Measurements from ENCODE around the gene CDPF1.
"Not testable (repeated sequence)": the region's sequence is repeated elsewhere in the genome, so short reads cannot be mapped to it uniquely, and the experiment has no call there.

The CDPF1 gene

DNA sequence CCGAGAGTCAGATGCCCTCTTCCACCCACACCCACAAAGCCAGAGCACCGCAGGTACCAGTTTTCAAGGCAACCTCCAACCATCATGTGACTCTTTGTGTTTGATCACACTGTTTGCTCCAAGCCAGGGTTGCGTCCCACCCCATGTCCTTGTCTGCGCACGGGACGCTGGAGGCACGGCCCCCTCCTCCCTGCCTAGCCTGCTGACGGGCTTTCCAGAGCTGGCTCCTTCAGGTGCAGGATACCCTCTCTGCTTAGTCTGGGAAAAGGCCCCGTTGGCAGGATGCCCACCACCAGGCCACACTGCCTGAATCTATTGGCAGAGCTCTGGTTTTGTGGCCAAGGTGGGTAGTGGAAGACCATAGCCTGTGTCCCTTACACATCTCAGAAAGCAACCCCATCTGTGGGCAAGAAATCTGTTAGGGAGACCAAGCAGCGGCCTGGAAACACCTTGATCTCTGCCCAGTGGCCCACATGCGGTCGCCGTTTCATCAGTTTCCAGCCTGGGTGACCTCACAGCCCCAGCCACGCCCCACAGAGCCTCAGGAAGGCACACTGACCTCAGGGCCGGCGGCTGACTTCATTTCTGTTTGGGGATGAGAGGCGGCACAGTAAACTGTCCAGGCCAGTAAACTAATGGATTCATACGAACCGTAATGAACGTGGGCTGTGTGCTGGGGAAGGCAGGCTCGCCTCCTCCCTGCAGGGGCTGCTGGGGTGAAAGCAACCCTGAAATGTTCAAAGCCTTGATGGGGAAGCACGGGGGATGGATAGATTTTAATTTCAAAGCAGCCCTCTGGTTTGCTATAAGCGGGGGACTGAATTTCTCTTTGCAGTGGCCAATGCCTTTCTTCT, 25.8 kb downstream of the CDPF1 start:
- DNase-seq = no peak

- no peak for DNase-seq
Measured at GRCh38 chr22:46220921-46221320, 29.2 kb downstream of the CDPF1 start.

DNA sequence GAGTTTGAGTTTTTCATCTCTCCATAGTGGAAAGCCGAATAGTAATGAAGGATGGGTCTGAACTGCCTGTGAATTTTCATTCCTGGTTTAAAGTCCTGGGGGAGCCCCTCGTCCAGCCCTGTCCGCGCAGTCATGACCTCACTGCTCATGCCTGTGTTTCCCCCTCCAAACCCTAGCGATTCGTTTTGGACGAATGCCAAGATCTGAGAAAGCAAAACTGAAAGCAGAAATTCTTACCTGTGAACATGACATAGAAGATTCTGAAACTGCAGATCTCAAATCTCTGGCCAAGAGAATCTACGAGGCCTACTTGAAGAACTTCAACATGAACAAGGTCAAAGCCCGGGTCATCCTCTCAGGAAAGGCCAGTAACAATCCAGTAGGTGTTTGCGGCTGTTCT, 30.5 kb downstream of the CDPF1 start:
- no peak for DNase-seq

DNA sequence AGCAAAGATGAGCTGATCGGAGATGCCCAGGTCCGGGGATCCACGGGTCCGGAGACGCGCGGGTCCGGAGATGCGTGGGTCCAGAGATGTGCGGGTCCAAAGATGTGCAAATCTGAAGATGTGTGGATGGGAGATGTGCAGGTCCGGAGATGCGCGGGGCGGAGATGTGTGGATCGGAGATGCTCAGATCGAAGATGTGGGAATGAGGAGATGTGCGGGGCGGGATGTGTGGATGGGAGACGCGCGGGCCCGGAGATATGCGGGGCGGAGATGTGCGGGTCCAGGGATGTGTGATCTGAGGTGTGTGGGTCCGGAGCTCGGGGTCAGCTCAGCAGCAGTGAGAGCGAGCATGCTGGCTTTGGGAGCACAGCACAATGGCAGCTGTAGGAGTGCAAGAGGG, 35.5 kb downstream of the CDPF1 start:
- DNase-seq = no peak

DNA sequence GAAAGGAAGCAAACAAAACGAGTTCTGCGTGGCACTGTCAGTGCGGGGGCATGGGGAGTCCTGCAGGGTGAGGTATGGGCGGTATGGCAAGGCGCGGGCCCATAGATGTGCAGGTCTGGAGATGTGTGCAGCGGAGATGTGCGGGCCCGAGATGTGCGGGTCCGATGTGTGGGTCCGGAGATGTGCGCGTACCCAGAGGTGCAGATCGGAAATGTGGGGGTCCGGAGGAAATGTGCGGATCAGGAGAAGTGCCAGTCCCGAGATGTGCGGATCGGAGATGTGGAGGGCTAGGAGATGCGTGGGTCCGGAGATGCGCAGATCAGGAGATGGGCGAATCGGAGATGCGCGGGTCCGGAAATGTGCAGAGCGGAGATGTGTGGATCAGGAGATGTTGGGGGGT, 35.9 kb downstream of the CDPF1 start:
- DNase-seq = no peak

DNA sequence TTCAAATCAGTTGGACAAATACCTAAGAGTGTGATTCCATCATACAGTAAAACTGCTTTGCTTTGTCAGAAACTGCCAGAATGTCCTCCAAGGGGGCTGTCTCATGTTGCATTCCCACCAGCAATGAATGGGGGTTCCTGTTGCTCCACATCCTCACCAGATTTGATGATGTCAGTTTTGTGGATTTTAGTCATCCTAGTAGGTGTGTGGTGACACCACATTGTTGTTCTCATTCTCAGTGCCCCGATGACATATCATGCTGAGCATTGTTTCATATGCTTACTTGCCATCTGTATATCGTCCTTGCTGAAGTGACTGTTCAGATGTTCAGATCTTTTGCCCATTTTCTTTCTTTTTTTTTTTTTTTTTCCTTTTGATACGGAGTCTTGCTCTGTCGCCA, 37.0 kb downstream of the CDPF1 start:
- no peak for DNase-seq

DNA sequence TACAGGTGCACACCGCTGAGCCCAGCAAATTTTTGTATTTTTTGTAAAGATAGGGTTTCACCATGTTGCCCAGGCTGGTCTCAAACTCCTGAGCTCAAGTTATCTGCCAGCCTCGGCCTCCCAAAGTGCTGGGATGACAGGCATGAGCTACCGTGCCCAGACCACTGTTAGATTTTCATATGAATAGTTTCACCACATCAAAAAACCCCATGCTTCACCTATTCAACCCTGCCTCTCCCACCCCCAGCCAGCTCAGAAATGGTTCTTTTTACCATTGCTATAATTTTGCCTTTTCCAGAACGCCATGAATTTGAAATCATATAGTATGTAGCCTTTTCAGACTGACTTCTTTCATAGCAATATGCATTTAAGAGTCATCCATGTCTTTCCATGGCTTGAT, 37.9 kb downstream of the CDPF1 start:
- DNase-seq = no peak

- DNase-seq = no peak
Measured at GRCh38 chr22:46209262-46209661, 40.8 kb downstream of the CDPF1 start.

DNA sequence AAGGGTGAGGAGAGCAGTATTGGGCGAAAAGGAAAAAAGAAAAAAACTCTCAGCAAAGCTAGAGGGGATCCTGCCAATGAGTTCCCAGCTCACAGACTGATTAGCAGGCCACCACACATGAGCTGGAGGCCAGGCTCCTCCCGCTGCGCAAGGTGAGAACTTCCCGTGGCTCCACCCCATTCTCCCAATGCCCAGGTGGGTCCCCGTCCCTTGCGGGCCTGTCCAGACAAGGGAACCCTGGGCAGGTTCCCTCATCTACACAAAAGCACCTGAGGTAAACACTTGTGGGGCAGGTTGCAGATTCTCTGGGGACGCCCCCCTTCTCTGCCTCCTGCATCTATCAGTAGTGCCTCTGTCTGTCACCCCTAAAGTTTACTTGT, 46.5 kb downstream of the CDPF1 start:
- no peak for DNase-seq

- no peak for DNase-seq
Measured at GRCh38 chr22:46202897-46203600, 47.0 kb downstream of the CDPF1 start.

DNA sequence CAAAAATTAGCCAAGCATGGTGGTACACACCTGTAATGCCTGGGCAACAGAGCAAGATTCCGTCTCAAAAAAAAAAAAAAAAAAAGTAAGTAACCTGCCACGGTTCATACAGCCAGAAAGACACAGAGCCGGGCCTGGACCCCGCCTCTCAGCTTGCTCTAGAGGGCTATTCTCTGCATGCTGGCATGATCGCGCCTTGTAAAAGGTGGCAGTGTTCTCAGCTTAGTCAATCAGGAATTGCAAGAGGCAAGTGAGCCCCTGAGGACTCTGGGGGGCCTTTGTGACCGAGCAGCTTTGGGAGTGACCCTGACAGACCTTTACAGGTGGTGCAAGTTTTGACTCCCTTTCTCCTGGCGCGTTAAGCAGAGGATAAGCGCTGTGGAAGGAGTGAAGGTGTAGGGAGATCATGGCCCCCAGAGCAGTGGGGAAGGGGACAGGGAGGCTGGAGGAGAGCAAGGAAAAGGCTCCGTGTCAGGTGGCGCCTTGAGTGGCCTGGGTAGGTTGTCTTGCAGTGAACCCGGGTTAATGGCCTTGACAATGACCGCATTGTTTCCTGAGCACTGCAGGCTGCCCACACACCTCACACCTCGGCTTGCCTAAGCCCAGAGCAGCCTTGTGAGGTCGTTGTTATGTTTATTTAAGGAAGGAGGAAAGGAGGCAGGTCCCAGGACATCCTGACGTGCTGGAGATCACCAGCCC, 48.9 kb downstream of the CDPF1 start:
- no peak for DNase-seq

- DNase-seq = not testable (repeated sequence)
Measured at GRCh38 chr22:46198806-46199205, 51.3 kb downstream of the CDPF1 start.

- DNase-seq = no peak
Measured at GRCh38 chr22:46198274-46198673, 51.8 kb downstream of the CDPF1 start.

GRCh38 chr22:46196278-46196677, 53.8 kb downstream of the CDPF1 start:
- no peak for DNase-seq

GRCh38 chr22:46195487-46196165, 54.5 kb downstream of the CDPF1 start:
- DNase-seq = no peak

Measured in activated T-cell treated with anti-CD3 and anti-CD28 coated beads for 4 hours (primary cell).